SK-N-SH treated with all-trans-retinoic acid at 6 μM for 48 hours (cell line): ENCODE data around the gene KIAA1210.
A peak's percentile ranks its signal among the peaks of the same experiment; 100 is the strongest.

ENCODE experiments used
- ATAC-seq: fragments of 200-7000 bp; cut with Tn5 transposase; 3 replicates; pipeline ENCODE4 v1.9.1; 2020; ENCODE audit warnings: mild to moderate bottlenecking, moderate library complexity
- ARNTL ChIP-seq: fragments of 450-650 bp; formaldehyde crosslinking; IDR thresholded peaks from 2 replicates; pipeline ENCODE4 v1.5.0; 2020; ENCODE audit warnings: low read depth, mild to moderate bottlenecking, moderate library complexity, borderline replicate concordance
- BACH2 ChIP-seq: fragments of 250-450 bp; sonication (Bioruptor Pico); IDR thresholded peaks from 2 replicates; pipeline ENCODE4 v1.9.0; 2021; ENCODE audit warnings: mild to moderate bottlenecking, borderline replicate concordance
- ESRRG ChIP-seq: fragments of 250-450 bp; sonication (Bioruptor Pico); IDR thresholded peaks from 2 replicates; pipeline ENCODE4 v1.6.1; 2021; ENCODE audit warnings: mild to moderate bottlenecking
- GLIS3 ChIP-seq: fragments of 250-450 bp; sonication (Bioruptor Pico); IDR thresholded peaks from 2 replicates; pipeline ENCODE4 v1.5.0; 2020; ENCODE audit warnings: mild to moderate bottlenecking, moderate library complexity
- ISL1 ChIP-seq: fragments of 250-450 bp; sonication (Bioruptor Pico); IDR thresholded peaks from 2 replicates; pipeline ENCODE4 v2.1.2; 2022; ENCODE audit warnings: mild to moderate bottlenecking, moderate library complexity
- OSR1 ChIP-seq: fragments of 250-450 bp; sonication (Bioruptor Pico); IDR thresholded peaks from 2 replicates; pipeline ENCODE4 v1.8.0; 2022; ENCODE audit warnings: moderate library complexity, mild to moderate bottlenecking, inconsistent platforms
- PPARA ChIP-seq: fragments of 250-450 bp; sonication (Bioruptor Pico); IDR thresholded peaks from 2 replicates; pipeline ENCODE4 v1.5.0; 2020; ENCODE audit warnings: mild to moderate bottlenecking, borderline replicate concordance
- RARB ChIP-seq: fragments of 250-450 bp; sonication (Bioruptor Pico); IDR thresholded peaks from 2 replicates; pipeline ENCODE4 v1.8.0; 2021; ENCODE audit warnings: mild to moderate bottlenecking, moderate library complexity
- SNAI2 ChIP-seq: fragments of 250-450 bp; sonication (Bioruptor Pico); IDR thresholded peaks from 2 replicates; pipeline ENCODE4 v1.5.0; 2020; ENCODE audit warnings: mild to moderate bottlenecking, moderate library complexity
- TCF4 ChIP-seq: fragments of 250-450 bp; sonication (Bioruptor Pico); IDR thresholded peaks from 2 replicates; pipeline ENCODE4 v1.8.0; 2021; ENCODE audit warnings: mild to moderate bottlenecking, moderate library complexity, borderline replicate concordance
- TOX ChIP-seq: fragments of 250-450 bp; sonication (Bioruptor Pico); IDR thresholded peaks from 2 replicates; pipeline ENCODE4 v1.8.0; 2021; ENCODE audit warnings: mild to moderate bottlenecking, moderate library complexity, borderline replicate concordance
- ZC3H10 ChIP-seq: fragments of 250-450 bp; sonication (Bioruptor Pico); IDR thresholded peaks from 2 replicates; pipeline ENCODE4 v1.5.1; 2021; ENCODE audit warnings: mild to moderate bottlenecking, moderate library complexity
- ZFP3 ChIP-seq: fragments of 250-450 bp; sonication (Bioruptor Pico); IDR thresholded peaks from 2 replicates; pipeline ENCODE4 v1.5.0; 2020; ENCODE audit warnings: mild to moderate bottlenecking, moderate library complexity
- ZFP30 ChIP-seq: fragments of 450-650 bp; formaldehyde crosslinking; IDR thresholded peaks from 2 replicates; pipeline ENCODE4 v1.5.0; 2022; ENCODE audit warnings: mild to moderate bottlenecking, moderate library complexity
- ZNF565 ChIP-seq: fragments of 450-650 bp; formaldehyde crosslinking; conservative IDR thresholded peaks from 2 replicates; pipeline ENCODE4 v1.5.0; 2020; ENCODE audit warnings: low read depth, mild to moderate bottlenecking, moderate library complexity
- ZNF70 ChIP-seq: fragments of 450-650 bp; formaldehyde crosslinking; IDR thresholded peaks from 2 replicates; pipeline ENCODE4 v1.5.0; 2020; ENCODE audit warnings: mild to moderate bottlenecking, moderate library complexity
- ZNF8 ChIP-seq: fragments of 450-650 bp; formaldehyde crosslinking; IDR thresholded peaks from 2 replicates; pipeline ENCODE4 v1.5.0; 2020; ENCODE audit warnings: mild to moderate bottlenecking, moderate library complexity
- TF ChIP-seq, protein P1 (sequence below): fragments of 250-450 bp; sonication (Bioruptor Pico); IDR thresholded peaks from 2 replicates; pipeline ENCODE4 v1.8.0; 2020; ENCODE audit warnings: mild to moderate bottlenecking, moderate library complexity, borderline replicate concordance
- TF ChIP-seq, protein P2 (sequence below): fragments of 250-450 bp; sonication (Bioruptor Pico); IDR thresholded peaks from 2 replicates; pipeline ENCODE4 v1.5.1; 2020; ENCODE audit warnings: low read depth, mild to moderate bottlenecking, moderate library complexity
- TF ChIP-seq, protein P3 (sequence below): fragments of 250-450 bp; sonication (Bioruptor Pico); IDR thresholded peaks from 2 replicates; pipeline ENCODE4 v1.5.0; 2020; ENCODE audit warnings: mild to moderate bottlenecking, moderate library complexity
- TF ChIP-seq, protein P4 (sequence below): fragments of 250-450 bp; sonication (Bioruptor Pico); IDR thresholded peaks from 2 replicates; pipeline ENCODE4 v1.8.0; 2021; ENCODE audit warnings: low read depth, mild to moderate bottlenecking, moderate library complexity, borderline replicate concordance

KIAA1210 gene

DNA sequence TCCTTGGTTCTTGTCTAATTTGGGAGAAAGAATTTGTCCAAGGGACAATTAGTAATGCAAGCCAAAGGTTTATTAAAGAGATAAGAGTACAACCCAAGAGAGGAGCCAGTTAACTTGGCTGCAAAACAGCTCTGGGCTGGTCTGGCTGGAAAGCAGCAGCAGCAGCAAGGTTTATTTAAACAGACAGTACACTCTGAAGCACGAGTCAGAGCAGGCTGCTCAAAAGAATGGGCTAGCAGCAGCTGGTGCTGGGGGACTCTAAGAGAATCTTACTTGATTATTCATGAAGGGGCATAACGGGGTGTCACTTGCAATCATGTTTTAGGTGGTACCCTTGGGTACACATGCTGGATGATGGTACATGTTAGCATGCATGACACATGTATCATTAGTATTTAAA is 71.9 kb downstream of the KIAA1210 start:
- ATAC-seq = peak; percentile 78
- TF ChIP-seq OSR1 (no peak), TOX (CRISPR knock-in tag) (no peak), SNAI2 (CRISPR knock-in tag) (no peak), ZNF565 (CRISPR knock-in tag) (no peak), ZC3H10 (CRISPR knock-in tag) (no peak), ZFP30 (CRISPR knock-in tag) (no peak), BACH2 (no peak), ARNTL (no peak), ZNF70 (CRISPR knock-in tag) (no peak)
- TF ChIP-seq, protein P1, sequence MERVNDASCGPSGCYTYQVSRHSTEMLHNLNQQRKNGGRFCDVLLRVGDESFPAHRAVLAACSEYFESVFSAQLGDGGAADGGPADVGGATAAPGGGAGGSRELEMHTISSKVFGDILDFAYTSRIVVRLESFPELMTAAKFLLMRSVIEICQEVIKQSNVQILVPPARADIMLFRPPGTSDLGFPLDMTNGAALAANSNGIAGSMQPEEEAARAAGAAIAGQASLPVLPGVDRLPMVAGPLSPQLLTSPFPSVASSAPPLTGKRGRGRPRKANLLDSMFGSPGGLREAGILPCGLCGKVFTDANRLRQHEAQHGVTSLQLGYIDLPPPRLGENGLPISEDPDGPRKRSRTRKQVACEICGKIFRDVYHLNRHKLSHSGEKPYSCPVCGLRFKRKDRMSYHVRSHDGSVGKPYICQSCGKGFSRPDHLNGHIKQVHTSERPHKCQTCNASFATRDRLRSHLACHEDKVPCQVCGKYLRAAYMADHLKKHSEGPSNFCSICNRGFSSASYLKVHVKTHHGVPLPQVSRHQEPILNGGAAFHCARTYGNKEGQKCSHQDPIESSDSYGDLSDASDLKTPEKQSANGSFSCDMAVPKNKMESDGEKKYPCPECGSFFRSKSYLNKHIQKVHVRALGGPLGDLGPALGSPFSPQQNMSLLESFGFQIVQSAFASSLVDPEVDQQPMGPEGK (CRISPR knock-in tag) = no peak
- TF ChIP-seq, protein P2, sequence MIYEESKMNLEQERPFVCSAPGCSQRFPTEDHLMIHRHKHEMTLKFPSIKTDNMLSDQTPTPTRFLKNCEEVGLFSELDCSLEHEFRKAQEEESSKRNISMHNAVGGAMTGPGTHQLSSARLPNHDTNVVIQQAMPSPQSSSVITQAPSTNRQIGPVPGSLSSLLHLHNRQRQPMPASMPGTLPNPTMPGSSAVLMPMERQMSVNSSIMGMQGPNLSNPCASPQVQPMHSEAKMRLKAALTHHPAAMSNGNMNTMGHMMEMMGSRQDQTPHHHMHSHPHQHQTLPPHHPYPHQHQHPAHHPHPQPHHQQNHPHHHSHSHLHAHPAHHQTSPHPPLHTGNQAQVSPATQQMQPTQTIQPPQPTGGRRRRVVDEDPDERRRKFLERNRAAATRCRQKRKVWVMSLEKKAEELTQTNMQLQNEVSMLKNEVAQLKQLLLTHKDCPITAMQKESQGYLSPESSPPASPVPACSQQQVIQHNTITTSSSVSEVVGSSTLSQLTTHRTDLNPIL (CRISPR knock-in tag) = no peak
- TF ChIP-seq, all 23 proteins: peak for 0

DNA sequence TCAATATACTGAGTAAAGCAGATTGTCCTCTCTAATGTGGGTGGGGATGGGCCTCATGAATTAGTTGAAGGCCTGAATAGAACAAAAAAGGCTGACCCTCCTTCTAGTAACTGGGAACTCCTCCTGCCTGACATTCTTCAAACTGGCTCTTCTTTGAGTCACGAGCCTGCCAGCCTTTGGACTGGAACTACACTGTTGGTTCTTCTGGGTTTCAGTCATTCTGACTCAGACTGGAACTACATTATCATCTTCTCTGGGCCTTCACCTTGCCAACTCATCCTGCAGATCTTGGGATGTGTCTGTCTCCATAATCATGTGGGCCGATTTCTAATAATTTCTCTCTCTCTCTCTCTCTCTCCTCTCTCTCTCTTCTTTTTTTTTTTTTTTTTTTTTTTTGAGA is 81.7 kb downstream of the KIAA1210 start:
- TF ChIP-seq ISL1 (CRISPR knock-in tag) (no peak), OSR1 (no peak), PPARA (CRISPR knock-in tag) (no peak), ZNF8 (CRISPR knock-in tag) (no peak), ARNTL (no peak), ZFP30 (CRISPR knock-in tag) (no peak), TOX (CRISPR knock-in tag) (no peak), GLIS3 (CRISPR knock-in tag) (no peak), BACH2 (no peak), RARB (no peak), ZFP3 (CRISPR knock-in tag) (no peak)
- TF ChIP-seq, protein P3, sequence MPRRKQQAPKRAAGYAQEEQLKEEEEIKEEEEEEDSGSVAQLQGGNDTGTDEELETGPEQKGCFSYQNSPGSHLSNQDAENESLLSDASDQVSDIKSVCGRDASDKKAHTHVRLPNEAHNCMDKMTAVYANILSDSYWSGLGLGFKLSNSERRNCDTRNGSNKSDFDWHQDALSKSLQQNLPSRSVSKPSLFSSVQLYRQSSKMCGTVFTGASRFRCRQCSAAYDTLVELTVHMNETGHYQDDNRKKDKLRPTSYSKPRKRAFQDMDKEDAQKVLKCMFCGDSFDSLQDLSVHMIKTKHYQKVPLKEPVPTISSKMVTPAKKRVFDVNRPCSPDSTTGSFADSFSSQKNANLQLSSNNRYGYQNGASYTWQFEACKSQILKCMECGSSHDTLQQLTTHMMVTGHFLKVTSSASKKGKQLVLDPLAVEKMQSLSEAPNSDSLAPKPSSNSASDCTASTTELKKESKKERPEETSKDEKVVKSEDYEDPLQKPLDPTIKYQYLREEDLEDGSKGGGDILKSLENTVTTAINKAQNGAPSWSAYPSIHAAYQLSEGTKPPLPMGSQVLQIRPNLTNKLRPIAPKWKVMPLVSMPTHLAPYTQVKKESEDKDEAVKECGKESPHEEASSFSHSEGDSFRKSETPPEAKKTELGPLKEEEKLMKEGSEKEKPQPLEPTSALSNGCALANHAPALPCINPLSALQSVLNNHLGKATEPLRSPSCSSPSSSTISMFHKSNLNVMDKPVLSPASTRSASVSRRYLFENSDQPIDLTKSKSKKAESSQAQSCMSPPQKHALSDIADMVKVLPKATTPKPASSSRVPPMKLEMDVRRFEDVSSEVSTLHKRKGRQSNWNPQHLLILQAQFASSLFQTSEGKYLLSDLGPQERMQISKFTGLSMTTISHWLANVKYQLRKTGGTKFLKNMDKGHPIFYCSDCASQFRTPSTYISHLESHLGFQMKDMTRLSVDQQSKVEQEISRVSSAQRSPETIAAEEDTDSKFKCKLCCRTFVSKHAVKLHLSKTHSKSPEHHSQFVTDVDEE = no peak
- TF ChIP-seq, protein P1 (CRISPR knock-in tag) = no peak
- TF ChIP-seq, protein P4, sequence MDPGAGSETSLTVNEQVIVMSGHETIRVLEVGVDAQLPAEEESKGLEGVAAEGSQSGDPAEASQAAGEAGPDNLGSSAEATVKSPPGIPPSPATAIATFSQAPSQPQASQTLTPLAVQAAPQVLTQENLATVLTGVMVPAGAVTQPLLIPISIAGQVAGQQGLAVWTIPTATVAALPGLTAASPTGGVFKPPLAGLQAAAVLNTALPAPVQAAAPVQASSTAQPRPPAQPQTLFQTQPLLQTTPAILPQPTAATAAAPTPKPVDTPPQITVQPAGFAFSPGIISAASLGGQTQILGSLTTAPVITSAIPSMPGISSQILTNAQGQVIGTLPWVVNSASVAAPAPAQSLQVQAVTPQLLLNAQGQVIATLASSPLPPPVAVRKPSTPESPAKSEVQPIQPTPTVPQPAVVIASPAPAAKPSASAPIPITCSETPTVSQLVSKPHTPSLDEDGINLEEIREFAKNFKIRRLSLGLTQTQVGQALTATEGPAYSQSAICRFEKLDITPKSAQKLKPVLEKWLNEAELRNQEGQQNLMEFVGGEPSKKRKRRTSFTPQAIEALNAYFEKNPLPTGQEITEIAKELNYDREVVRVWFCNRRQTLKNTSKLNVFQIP (CRISPR knock-in tag) = no peak
- TF ChIP-seq, protein P2 (CRISPR knock-in tag) = no peak
- ATAC-seq = no peak

DNA sequence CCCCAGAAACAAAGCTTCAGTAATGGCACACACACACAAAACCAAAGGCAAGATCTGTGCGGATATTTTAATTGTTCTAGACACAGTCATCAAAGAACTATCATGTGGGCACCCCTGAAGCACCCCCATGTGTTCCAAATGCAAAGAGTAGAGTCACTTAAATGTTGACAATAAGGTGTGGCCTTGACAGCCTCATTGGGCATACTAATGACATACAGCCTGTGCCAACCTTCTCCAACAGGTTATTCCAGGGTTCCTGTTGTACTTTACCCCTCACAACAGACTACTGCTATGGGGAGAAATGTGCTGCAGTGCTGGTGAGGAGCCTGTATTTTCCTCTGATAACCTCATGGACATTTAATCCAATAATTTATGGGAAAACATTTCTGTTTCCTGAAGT is 84.6 kb downstream of the KIAA1210 start:
- no peak for ATAC-seq
- TF ChIP-seq ARNTL (no peak), ISL1 (CRISPR knock-in tag) (no peak), ZNF8 (CRISPR knock-in tag) (no peak), ESRRG (CRISPR knock-in tag) (no peak), ZC3H10 (CRISPR knock-in tag) (no peak), GLIS3 (CRISPR knock-in tag) (no peak), BACH2 (no peak), RARB (no peak), TCF4 (CRISPR knock-in tag) (no peak), ZNF70 (CRISPR knock-in tag) (no peak)
- TF ChIP-seq, protein P2 (CRISPR knock-in tag) = no peak
- TF ChIP-seq, protein P1 (CRISPR knock-in tag) = no peak
